K562 (cell line): Measurements from ENCODE around the gene SLC35B4. TPM values are rescaled to one million over a fixed set of nuclear protein-coding genes. Genes with fewer than 3 reads are reported as not detected.

Experiments used
- ATAC-seq: fragments of 200-7000 bp; cut with Tn5 transposase; 3 replicates; pipeline ENCODE4 v1.9.1; 2020; ENCODE audit warnings: moderate library complexity
- BruUV-seq: library from RNA; stranded (reverse); fragments of 400-500 nt; replicated peaks from 2 replicates; lab custom pipeline; 2021; lab: Mats Ljungman, UMichigan
- CTCF ChIA-PET: fragments of 300-600 bp; formaldehyde crosslinking; extraction: SDS; loops from one replicate; lab custom pipeline; 2021; ENCODE audit warnings: low intra/inter-chr PET ratio; lab: Yijun Ruan, JAX
- POLR2A ChIA-PET: fragments of 300-600, 350-650 bp; sonication (Branson Sonifier 250); formaldehyde crosslinking; extraction: SDS; loops from one replicate; lab custom pipeline; 2021; ENCODE audit warnings: antibody characterized with exemption, inconsistent platforms; lab: Yijun Ruan, JAX
- DNase-seq, 4 experiments: peaks; one replicate each; pipeline versions ENCODE4 v3.0.0 to v3.0.0-alpha.2; 2011 to 2018; ENCODE audit warnings: low spot score in 3 of 4, mixed read lengths in 3 of 4; ENCODE audit errors: extremely low read depth in 1 of 4
- FAIRE-seq: peaks from 2 replicates; lab custom pipeline; 2011; peaks lifted over from hg19 to GRCh38; lab: Jason Lieb, UNC
- H2AFZ ChIP-seq: 2 replicates; pipeline ENCODE4 v1.6.0; 2011; ENCODE audit warnings: low read depth, low read length, control low read depth, inconsistent platforms
- H3K27ac ChIP-seq: fragments of 200-600 bp; 3 replicates; pipeline ENCODE4 v1.8.0; 2011; ENCODE audit warnings: low read depth, mild to moderate bottlenecking, control low read depth, inconsistent platforms, low read length, moderate library complexity, mixed read lengths; ENCODE audit errors: extremely low read depth
- H3K27me3 ChIP-seq, 2 experiments: fragments of 300-600 bp in 1 of 2; 2 replicates in 1 of 2; 3 replicates in 1 of 2; pipeline versions ENCODE4 v1.6.0 to v1.8.0; 2011; ENCODE audit warnings: inconsistent platforms in 2 of 2, low read length in 2 of 2, mild to moderate bottlenecking in 1 of 2, mixed read lengths in 1 of 2, moderate library complexity in 1 of 2; ENCODE audit not compliant: control insufficient read depth in 2 of 2, insufficient read depth in 2 of 2
- H3K36me3 ChIP-seq: fragments of 300-600 bp; 3 replicates; pipeline ENCODE4 v1.8.0; 2011; ENCODE audit warnings: mild to moderate bottlenecking, low read length, inconsistent platforms; ENCODE audit not compliant: control insufficient read depth, insufficient read depth
- H3K4me1 ChIP-seq, 2 experiments: fragments of 200-600 bp in 1 of 2; replicated peaks in 1 of 2; 2 replicates in 1 of 2; 3 replicates in 1 of 2; pipeline versions ENCODE4 v1.5.1 to v1.8.0; 2011; ENCODE audit warnings: inconsistent platforms in 2 of 2, low read length in 2 of 2, mild to moderate bottlenecking in 1 of 2, mixed read lengths in 1 of 2, moderate library complexity in 1 of 2; ENCODE audit not compliant: control insufficient read depth in 2 of 2, insufficient read depth in 2 of 2
- H3K4me2 ChIP-seq: 2 replicates; pipeline ENCODE4 v1.6.1; 2011; ENCODE audit warnings: low read length, control low read depth, inconsistent platforms, mixed read lengths; ENCODE audit not compliant: insufficient read depth
- H3K4me3 ChIP-seq: fragments of 200-600 bp; sonication (generic), shearing (Covaris generic); 2 replicates; pipeline ENCODE4 v1.5.1; 2016; ENCODE audit warnings: control low read depth, inconsistent platforms
- H3K79me2 ChIP-seq: fragments of 200-600 bp; 3 replicates; pipeline ENCODE4 v1.8.0; 2011; ENCODE audit warnings: low read length, inconsistent platforms; ENCODE audit not compliant: control insufficient read depth, insufficient read depth
- H3K9ac ChIP-seq, 2 experiments: 2 replicates each; pipeline versions ENCODE4 v1.6.0 to v1.6.1; 2011; ENCODE audit warnings: low read depth in 2 of 2, low read length in 2 of 2, control low read depth in 1 of 2, inconsistent platforms in 1 of 2, mild to moderate bottlenecking in 1 of 2, mixed read lengths in 1 of 2; ENCODE audit not compliant: insufficient read depth in 1 of 2
- H3K9me1 ChIP-seq: one replicate; pipeline ENCODE4 v1.6.0; 2011; ENCODE audit warnings: inconsistent platforms, mild to moderate bottlenecking, low read length, moderate library complexity; ENCODE audit not compliant: control insufficient read depth, insufficient read depth
- H3K9me3 ChIP-seq: replicated peaks from 2 replicates; pipeline ENCODE4 v1.5.1; 2011; ENCODE audit warnings: low read depth, low read length, inconsistent platforms; ENCODE audit not compliant: control insufficient read depth, insufficient read depth
- H4K20me1 ChIP-seq: replicated peaks from 2 replicates; pipeline ENCODE4 v1.6.1; 2011; ENCODE audit warnings: low read length, inconsistent platforms, mixed read lengths; ENCODE audit not compliant: control insufficient read depth, insufficient read depth
- ARNT ChIP-seq, 2 experiments: fragments of 450-650 bp; IDR thresholded peaks; 2 replicates each; pipeline ENCODE4 v1.6.1; 2016; ENCODE audit warnings: mild to moderate bottlenecking in 1 of 2
- NFE2L1 ChIP-seq: fragments of 450-650 bp; IDR thresholded peaks from 2 replicates; pipeline ENCODE4 v1.6.1; 2016; ENCODE audit warnings: missing genetic modification characterization, low read depth, mild to moderate bottlenecking, missing compliant biosample characterization, moderate library complexity, borderline replicate concordance
- PHF21A ChIP-seq: fragments of 450-650 bp; IDR thresholded peaks from 2 replicates; pipeline ENCODE4 v1.6.1; 2017; ENCODE audit warnings: low read depth, borderline replicate concordance
- RFX1 ChIP-seq: fragments of 450-650 bp; IDR thresholded peaks from 2 replicates; pipeline ENCODE4 v1.6.1; 2016; ENCODE audit warnings: mild to moderate bottlenecking, moderate library complexity
- SIRT6 ChIP-seq: IDR thresholded peaks from one replicate; pipeline ENCODE4 v1.6.1; 2012; ENCODE audit warnings: low read depth, mild to moderate bottlenecking, control low read depth, inconsistent platforms, low read length, moderate library complexity
- SMAD2 ChIP-seq: fragments of 150-350 bp; IDR thresholded peaks from 2 replicates; pipeline ENCODE4 v1.6.1; 2014; ENCODE audit warnings: low read depth, mild to moderate bottlenecking, low read length
- SMARCA4 ChIP-seq: fragments of 450-650 bp; IDR thresholded peaks from 2 replicates; pipeline ENCODE4 v1.6.1; 2016
- ZNF699 ChIP-seq: fragments of 250-450 bp; sonication (Bioruptor Pico); IDR thresholded peaks from 2 replicates; pipeline ENCODE4 v1.8.0; 2021; ENCODE audit warnings: mild to moderate bottlenecking, moderate library complexity; ENCODE audit not compliant: insufficient replicate concordance
- WGBS: fragments of 100-300 bp; shearing (Covaris generic); methylation state at CpG from one replicate; pipeline ENCODE4 v1.1.6; 2016; ENCODE audit warnings: low coverage, mixed read lengths; ENCODE audit not compliant: insufficient coverage; ENCODE audit errors: missing lambda C conversion rate; 5-methylcytosine and 5-hydroxymethylcytosine counted together
- in situ Hi-C: fragments of 300-500 bp; cut with MboI; formaldehyde crosslinking; loops from 4 replicates; pipeline ENCODE4 v1.15.0; 2018; ENCODE audit warnings: inconsistent platforms, mixed read lengths
- intact Hi-C: fragments of 100-400 bp; cut with micrococcal nuclease; formaldehyde crosslinking; loops from 2 replicates; pipeline ENCODE4 v1.14.2; 2022
- polyA plus RNA-seq, 8 experiments: library from polyadenylated mRNA; depleted of rRNA in 4 of 8; stranded (reverse) in 5 of 8; unstranded in 3 of 8; fragments of >200 nt; fragmentation: Nextera tagmentation in 2 of 8; fragmentation: Illumina TruSeq in 1 of 8; extraction: Ambion mirVana in 2 of 8; extraction: Trizol in 1 of 8; gene quantifications; 2 replicates each; pipeline versions ENCODE4 v1.2.1 to v1.2.3, GENCODE V29; 2011 to 2014; ENCODE audit warnings: inconsistent platforms in 1 of 8, missing spikeins in 1 of 8
- total RNA-seq, 7 experiments: library from RNA; depleted of rRNA in 6 of 7; stranded (reverse); fragments of >200 nt in 6 of 7; fragmentation: Illumina TruSeq in 2 of 7; extraction: Trizol in 2 of 7; gene quantifications; 2 replicates each; pipeline versions ENCODE4 v1.2.1 to v1.2.3, GENCODE V29; 2011 to 2021; ENCODE audit warnings: low replicate concordance in 1 of 7
- TF ChIP-seq, protein P1 (sequence below): sonication (generic); formaldehyde crosslinking; IDR thresholded peaks from 2 replicates; pipeline ENCODE4 v1.8.0; 2023; ENCODE audit warnings: missing genetic modification reagents, mild to moderate bottlenecking, borderline replicate concordance

SLC35B4 gene
- total and polyA plus RNA-seq, 9 of the 15 experiments (the other 6 are each of a cell fraction or from before 2014, with no cell fraction given), result 6.1 to 34.9 (median 17.6) TPM

DNA sequence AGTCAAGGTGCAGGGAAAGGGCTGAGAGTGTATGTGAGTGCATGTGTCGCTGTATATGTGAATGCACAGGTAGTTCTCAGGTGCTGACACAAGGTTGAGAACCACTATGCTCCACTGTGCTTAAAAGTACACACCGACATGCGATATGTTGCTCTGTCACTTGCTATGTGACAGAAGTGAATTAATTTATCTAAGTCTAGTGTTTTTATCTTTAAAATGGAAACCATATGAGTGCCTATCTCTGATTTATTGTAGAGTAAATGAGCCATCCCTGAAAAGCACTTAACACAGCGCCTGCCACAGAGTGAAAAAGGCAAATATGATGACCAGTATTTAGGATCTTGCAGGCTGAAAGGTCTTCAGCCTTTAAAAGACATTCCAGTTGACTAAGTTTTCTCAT, 4.9 kb downstream of the SLC35B4 start:
- TF ChIP-seq SMARCA4 (no peak), RFX1 (no peak), ZNF699 (CRISPR knock-in tag) (no peak), ARNT (IDR thresholded peaks at IDR 0.05) (no peak), SIRT6 (no peak), NFE2L1 (no peak), SMAD2 (no peak), PHF21A (no peak)
- TF ChIP-seq, protein P1, sequence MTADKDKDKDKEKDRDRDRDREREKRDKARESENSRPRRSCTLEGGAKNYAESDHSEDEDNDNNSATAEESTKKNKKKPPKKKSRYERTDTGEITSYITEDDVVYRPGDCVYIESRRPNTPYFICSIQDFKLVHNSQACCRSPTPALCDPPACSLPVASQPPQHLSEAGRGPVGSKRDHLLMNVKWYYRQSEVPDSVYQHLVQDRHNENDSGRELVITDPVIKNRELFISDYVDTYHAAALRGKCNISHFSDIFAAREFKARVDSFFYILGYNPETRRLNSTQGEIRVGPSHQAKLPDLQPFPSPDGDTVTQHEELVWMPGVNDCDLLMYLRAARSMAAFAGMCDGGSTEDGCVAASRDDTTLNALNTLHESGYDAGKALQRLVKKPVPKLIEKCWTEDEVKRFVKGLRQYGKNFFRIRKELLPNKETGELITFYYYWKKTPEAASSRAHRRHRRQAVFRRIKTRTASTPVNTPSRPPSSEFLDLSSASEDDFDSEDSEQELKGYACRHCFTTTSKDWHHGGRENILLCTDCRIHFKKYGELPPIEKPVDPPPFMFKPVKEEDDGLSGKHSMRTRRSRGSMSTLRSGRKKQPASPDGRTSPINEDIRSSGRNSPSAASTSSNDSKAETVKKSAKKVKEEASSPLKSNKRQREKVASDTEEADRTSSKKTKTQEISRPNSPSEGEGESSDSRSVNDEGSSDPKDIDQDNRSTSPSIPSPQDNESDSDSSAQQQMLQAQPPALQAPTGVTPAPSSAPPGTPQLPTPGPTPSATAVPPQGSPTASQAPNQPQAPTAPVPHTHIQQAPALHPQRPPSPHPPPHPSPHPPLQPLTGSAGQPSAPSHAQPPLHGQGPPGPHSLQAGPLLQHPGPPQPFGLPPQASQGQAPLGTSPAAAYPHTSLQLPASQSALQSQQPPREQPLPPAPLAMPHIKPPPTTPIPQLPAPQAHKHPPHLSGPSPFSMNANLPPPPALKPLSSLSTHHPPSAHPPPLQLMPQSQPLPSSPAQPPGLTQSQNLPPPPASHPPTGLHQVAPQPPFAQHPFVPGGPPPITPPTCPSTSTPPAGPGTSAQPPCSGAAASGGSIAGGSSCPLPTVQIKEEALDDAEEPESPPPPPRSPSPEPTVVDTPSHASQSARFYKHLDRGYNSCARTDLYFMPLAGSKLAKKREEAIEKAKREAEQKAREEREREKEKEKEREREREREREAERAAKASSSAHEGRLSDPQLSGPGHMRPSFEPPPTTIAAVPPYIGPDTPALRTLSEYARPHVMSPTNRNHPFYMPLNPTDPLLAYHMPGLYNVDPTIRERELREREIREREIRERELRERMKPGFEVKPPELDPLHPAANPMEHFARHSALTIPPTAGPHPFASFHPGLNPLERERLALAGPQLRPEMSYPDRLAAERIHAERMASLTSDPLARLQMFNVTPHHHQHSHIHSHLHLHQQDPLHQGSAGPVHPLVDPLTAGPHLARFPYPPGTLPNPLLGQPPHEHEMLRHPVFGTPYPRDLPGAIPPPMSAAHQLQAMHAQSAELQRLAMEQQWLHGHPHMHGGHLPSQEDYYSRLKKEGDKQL (CRISPR knock-in tag), result no peak
- POLR2A ChIA-PET, result no interaction called here
- Histone ChIP-seq H3K9ac (no peak overlapping the region), H3K9me1 (no peaks in the 10 kb centered on the region), H4K20me1 (no peaks in the 10 kb centered on the region), H3K27me3 (no peaks in the 10 kb centered on the region), H2AFZ (no peak overlapping the region), H3K36me3 (peaks cover 3% of the 10 kb centered on the region; the same call in 1 of the 3 replicates), H3K9me3 (no peaks in the 10 kb centered on the region), H3K79me2 (peaks cover 15% of the 10 kb centered on the region; the same call in 2 of the 3 replicates), H3K4me2 (no peak overlapping the region), H3K4me1 (peaks cover 3 to 6% of the 10 kb centered on the region in 2 experiments; a peak in 2 of 5 replicates), H3K4me3 (no peak overlapping the region), H3K27ac (no peak overlapping the region)
- CTCF ChIA-PET, result no interaction called here
- no TSS peak for BruUV-seq
- ATAC-seq, result no peak
- DNase-seq, result no peak
- FAIRE-seq, result no peak
- in situ Hi-C loops, result no loop called here
- intact Hi-C loops, result no loop called here
- 90% methylated on average over 4 of the region's 4 CpGs for WGBS
